Ishikawa (cell line): Measurements from ENCODE around the gene TBC1D2B.

Experiments
- CREB1 ChIP-seq: IDR thresholded peaks from 2 replicates; pipeline ENCODE4 v1.6.1; 2012; ENCODE audit warnings: low read depth
- EGR1 ChIP-seq: IDR thresholded peaks from 2 replicates; pipeline ENCODE4 v1.6.1; 2012
- EP300 ChIP-seq: IDR thresholded peaks from 2 replicates; pipeline ENCODE4 v1.6.1; 2012; ENCODE audit warnings: borderline replicate concordance
- MAX ChIP-seq: IDR thresholded peaks from 2 replicates; pipeline ENCODE4 v1.6.1; 2012
- TAF1 ChIP-seq: IDR thresholded peaks from 2 replicates; pipeline ENCODE4 v1.6.1; 2012; ENCODE audit warnings: low read depth, mild to moderate bottlenecking
- TCF12 ChIP-seq: IDR thresholded peaks from 2 replicates; pipeline ENCODE4 v1.6.1; 2012; ENCODE audit warnings: low read depth
- TEAD4 ChIP-seq: IDR thresholded peaks from 2 replicates; pipeline ENCODE4 v1.6.1; 2012
- TF ChIP-seq, protein P1 (sequence below): IDR thresholded peaks from 2 replicates; pipeline ENCODE4 v1.6.1; 2012
- TF ChIP-seq, protein P2 (sequence below): IDR thresholded peaks from 2 replicates; pipeline ENCODE4 v1.6.1; 2012; ENCODE audit warnings: low read depth, mild to moderate bottlenecking

GRCh38 chr15:78090422-78091063, 13.0 kb upstream of the TBC1D2B start:
- TF ChIP-seq EGR1: no peak
- no peak for TF ChIP-seq CREB1
- no peak for TF ChIP-seq TEAD4
- TF ChIP-seq TCF12: no peak
- TF ChIP-seq EP300: no peak
- no peak for TF ChIP-seq MAX
- TF ChIP-seq, protein P1, sequence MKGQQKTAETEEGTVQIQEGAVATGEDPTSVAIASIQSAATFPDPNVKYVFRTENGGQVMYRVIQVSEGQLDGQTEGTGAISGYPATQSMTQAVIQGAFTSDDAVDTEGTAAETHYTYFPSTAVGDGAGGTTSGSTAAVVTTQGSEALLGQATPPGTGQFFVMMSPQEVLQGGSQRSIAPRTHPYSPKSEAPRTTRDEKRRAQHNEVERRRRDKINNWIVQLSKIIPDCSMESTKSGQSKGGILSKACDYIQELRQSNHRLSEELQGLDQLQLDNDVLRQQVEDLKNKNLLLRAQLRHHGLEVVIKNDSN: no peak
- TF ChIP-seq, protein P2, sequence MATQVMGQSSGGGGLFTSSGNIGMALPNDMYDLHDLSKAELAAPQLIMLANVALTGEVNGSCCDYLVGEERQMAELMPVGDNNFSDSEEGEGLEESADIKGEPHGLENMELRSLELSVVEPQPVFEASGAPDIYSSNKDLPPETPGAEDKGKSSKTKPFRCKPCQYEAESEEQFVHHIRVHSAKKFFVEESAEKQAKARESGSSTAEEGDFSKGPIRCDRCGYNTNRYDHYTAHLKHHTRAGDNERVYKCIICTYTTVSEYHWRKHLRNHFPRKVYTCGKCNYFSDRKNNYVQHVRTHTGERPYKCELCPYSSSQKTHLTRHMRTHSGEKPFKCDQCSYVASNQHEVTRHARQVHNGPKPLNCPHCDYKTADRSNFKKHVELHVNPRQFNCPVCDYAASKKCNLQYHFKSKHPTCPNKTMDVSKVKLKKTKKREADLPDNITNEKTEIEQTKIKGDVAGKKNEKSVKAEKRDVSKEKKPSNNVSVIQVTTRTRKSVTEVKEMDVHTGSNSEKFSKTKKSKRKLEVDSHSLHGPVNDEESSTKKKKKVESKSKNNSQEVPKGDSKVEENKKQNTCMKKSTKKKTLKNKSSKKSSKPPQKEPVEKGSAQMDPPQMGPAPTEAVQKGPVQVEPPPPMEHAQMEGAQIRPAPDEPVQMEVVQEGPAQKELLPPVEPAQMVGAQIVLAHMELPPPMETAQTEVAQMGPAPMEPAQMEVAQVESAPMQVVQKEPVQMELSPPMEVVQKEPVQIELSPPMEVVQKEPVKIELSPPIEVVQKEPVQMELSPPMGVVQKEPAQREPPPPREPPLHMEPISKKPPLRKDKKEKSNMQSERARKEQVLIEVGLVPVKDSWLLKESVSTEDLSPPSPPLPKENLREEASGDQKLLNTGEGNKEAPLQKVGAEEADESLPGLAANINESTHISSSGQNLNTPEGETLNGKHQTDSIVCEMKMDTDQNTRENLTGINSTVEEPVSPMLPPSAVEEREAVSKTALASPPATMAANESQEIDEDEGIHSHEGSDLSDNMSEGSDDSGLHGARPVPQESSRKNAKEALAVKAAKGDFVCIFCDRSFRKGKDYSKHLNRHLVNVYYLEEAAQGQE: no peak
- no peak for TF ChIP-seq TAF1
